ENCODE measurements around the gene PEX11A.

The PEX11A gene

DNA sequence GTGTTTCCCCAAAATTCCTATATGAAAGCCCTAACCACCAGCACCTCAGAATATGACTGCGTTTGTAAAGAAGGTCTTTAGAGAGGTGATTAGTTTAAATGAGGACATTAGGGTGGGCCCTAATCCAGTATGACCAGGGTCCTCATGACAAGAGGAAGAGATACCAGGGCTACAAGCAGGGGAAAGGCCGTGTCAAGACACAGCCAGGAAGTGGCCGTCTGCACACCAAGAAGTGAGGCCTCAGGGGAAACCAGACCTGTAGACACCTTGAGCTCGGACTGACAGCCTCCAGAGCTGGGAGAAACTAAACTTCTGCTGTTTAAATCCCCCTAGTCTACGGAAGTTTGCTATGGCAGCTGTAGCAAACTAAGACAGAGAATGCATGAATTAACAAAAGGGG, 49.5 kb downstream of the PEX11A start:
- no peak for DNase-seq
- H3K27ac ChIP-seq: no peak overlapping the region
- H3K36me3 ChIP-seq: peaks cover 32% of the 10 kb centered on the region
- H3K9me3 ChIP-seq (ENCODE audit: severe bottlenecking): no peaks in the 10 kb centered on the region
- no peaks in the 10 kb centered on the region for H3K27me3 ChIP-seq (ENCODE audit: insufficient read depth, low read depth, severe bottlenecking)
- H3K4me3 ChIP-seq (ENCODE audit: low read depth, low read length): no peak overlapping the region
- TF ChIP-seq CTCF (IDR thresholded peaks at IDR 0.05; ENCODE audit: low read depth, low read length): no peak

DNA sequence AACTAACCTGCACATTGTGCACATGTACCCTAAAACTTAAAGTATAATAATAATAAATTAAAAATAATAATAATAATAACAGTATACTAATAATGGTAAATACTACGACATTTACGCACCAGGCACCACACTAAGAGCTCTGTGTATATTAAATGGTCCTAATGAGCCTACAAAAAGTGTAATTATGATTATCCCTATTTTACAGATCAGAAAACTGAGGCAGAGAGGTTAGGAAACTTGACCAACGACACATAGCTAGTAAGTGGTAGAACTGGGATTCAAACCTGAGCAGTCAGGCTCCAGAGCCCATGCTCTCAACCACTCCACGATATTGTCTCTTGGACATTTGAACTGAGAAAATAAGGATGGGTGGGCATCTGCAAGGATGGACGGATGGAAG, 50.3 kb downstream of the PEX11A start:
- no peak for TF ChIP-seq CTCF (IDR thresholded peaks at IDR 0.05; ENCODE audit: low read depth, low read length)
- Histone ChIP-seq H3K9me3 (ENCODE audit: severe bottlenecking) (no peaks in the 10 kb centered on the region), H3K36me3 (peaks cover 28% of the 10 kb centered on the region), H3K4me3 (ENCODE audit: low read depth, low read length) (no peak overlapping the region), H3K27ac (no peak overlapping the region), H3K27me3 (ENCODE audit: insufficient read depth, low read depth, severe bottlenecking) (no peaks in the 10 kb centered on the region)
- no peak for DNase-seq

DNA sequence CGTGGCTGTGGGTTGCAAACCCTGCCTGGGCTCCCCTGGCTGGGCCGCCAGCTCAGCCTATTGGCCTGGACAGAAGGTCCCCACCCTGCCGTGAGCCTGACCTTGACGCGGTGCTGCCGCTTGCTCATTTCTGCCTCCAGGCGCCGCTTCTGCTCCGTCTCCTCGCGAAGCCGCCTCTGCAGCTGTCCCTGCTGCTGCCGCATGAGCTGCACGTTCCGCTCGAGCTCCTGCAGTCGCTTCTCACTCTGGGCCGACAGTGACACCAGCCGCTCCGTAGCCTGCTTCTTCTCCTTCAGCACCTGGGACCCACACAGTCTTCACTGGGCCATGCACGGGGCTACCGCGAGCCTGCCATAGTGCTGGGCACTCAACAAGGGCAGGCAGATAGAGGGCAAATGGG, 57.0 kb downstream of the PEX11A start:
- no peaks in the 10 kb centered on the region for H3K27me3 ChIP-seq (ENCODE audit: insufficient read depth, low read depth, severe bottlenecking)
- H3K36me3 ChIP-seq: peaks cover 51% of the 10 kb centered on the region
- peaks cover 6% of the 10 kb centered on the region for H3K9me3 ChIP-seq (ENCODE audit: severe bottlenecking)
- TF ChIP-seq CTCF (IDR thresholded peaks at IDR 0.05; ENCODE audit: low read depth, low read length): no peak
- no peak overlapping the region for H3K27ac ChIP-seq
- no peak for DNase-seq
- H3K4me3 ChIP-seq (ENCODE audit: low read depth, low read length): no peak overlapping the region

- TF ChIP-seq CTCF (IDR thresholded peaks at IDR 0.05; ENCODE audit: low read depth, low read length): no peak
- no peak overlapping the region for H3K27ac ChIP-seq
- no peak for DNase-seq
- H3K27me3 ChIP-seq (ENCODE audit: insufficient read depth, low read depth, severe bottlenecking): no peaks in the 10 kb centered on the region
- H3K4me3 ChIP-seq (ENCODE audit: low read depth, low read length): no peak overlapping the region
- H3K9me3 ChIP-seq (ENCODE audit: severe bottlenecking): peaks cover 6% of the 10 kb centered on the region
- H3K36me3 ChIP-seq: peaks cover 59% of the 10 kb centered on the region
These were observed 57.8 kb downstream of the PEX11A start for GRCh38 chr15:89632563-89633430.

DNA sequence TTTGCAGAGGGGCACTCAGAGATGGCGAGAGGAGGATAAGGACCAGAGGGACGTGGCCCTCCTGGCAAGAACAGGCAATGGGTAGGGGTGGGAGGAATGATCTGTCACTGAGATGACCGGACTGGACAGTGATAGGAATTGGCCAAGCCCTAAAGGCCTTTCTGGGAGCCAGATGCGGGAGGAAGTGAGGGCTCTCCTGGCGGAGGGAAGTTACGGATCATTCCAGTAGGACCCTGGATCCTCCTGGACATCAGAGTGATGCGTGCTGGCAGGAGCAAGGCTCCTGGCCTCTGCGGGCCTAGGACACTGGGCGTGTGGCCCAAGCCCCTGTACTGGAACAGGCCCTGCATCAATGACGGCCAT, 58.7 kb downstream of the PEX11A start:
- H3K27ac ChIP-seq: no peak overlapping the region
- H3K4me3 ChIP-seq (ENCODE audit: low read depth, low read length): no peak overlapping the region
- no peak for TF ChIP-seq CTCF (IDR thresholded peaks at IDR 0.05; ENCODE audit: low read depth, low read length)
- DNase-seq: no peak
- peaks cover 6% of the 10 kb centered on the region for H3K9me3 ChIP-seq (ENCODE audit: severe bottlenecking)
- H3K27me3 ChIP-seq (ENCODE audit: insufficient read depth, low read depth, severe bottlenecking): no peaks in the 10 kb centered on the region
- peaks cover 68% of the 10 kb centered on the region for H3K36me3 ChIP-seq
